Suprapubic skin (tissue), 4 donors: ENCODE results near the gene CERS6. TPM values are rescaled to one million over a fixed set of nuclear protein-coding genes. Genes with fewer than 3 reads are reported as not detected.
"Not testable (repeated sequence)": the region's sequence is repeated elsewhere in the genome, so short reads cannot be mapped to it uniquely, and the experiment has no call there.

Experiments used
- DNase-seq, 2 donors: peaks; one replicate each; pipeline ENCODE4 v3.0.0-alpha.2; 2019; ENCODE audit warnings: low spot score in 2 of 2
- H3K27ac ChIP-seq: fragments of 200-600 bp; sonication (generic); one replicate; pipeline ENCODE4 v1.5.1; 2019
- H3K27me3 ChIP-seq: fragments of 200-600 bp; sonication (generic); one replicate; pipeline ENCODE4 v1.5.1; 2019
- H3K36me3 ChIP-seq: fragments of 200-600 bp; sonication (generic); one replicate; pipeline ENCODE4 v1.5.1; 2019
- H3K4me1 ChIP-seq: fragments of 200-600 bp; sonication (generic); one replicate; pipeline ENCODE4 v1.5.1; 2019
- H3K4me3 ChIP-seq: fragments of 200-600 bp; sonication (generic); one replicate; pipeline ENCODE4 v1.5.1; 2019; ENCODE audit warnings: mild to moderate bottlenecking
- H3K9me3 ChIP-seq: fragments of 200-600 bp; sonication (generic); one replicate; pipeline ENCODE4 v1.5.1; 2019
- EP300 ChIP-seq: sonication (generic); formaldehyde crosslinking; IDR thresholded peaks from one replicate; pipeline ENCODE4 v1.6.1; 2017; ENCODE audit warnings: antibody characterized with exemption
- POLR2A ChIP-seq, 2 donors: fragments of 450-650 bp; IDR thresholded peaks; one replicate each; pipeline ENCODE4 v1.6.1; 2017; ENCODE audit warnings: antibody characterized with exemption in 2 of 2, mild to moderate bottlenecking in 2 of 2, moderate library complexity in 2 of 2
- POLR2AphosphoS5 ChIP-seq, 3 donors: sonication (generic); formaldehyde crosslinking; IDR thresholded peaks; one replicate each; pipeline ENCODE4 v1.6.1; 2017; ENCODE audit warnings: antibody characterized with exemption in 3 of 3
- WGBS: methylation state at CpG from one replicate; pipeline ENCODE4 v1.1.5; 2018; 5-methylcytosine and 5-hydroxymethylcytosine counted together
- total RNA-seq, 4 donors: library from RNA; depleted of rRNA; stranded (reverse); fragments of >200 nt; gene quantifications; one replicate each; pipeline ENCODE4 v1.1.0, GENCODE V29; 2016
- TF ChIP-seq, protein P1 (sequence below), 2 donors: fragments of 200-600 bp in 1 of 2; fragments of 450-650 bp in 1 of 2; sonication (generic) in 1 of 2; IDR thresholded peaks; one replicate each; pipeline ENCODE4 v1.5.1; 2016 to 2019; ENCODE audit warnings: antibody characterized with exemption in 2 of 2, mild to moderate bottlenecking in 1 of 2, moderate library complexity in 1 of 2

Gene CERS6
- total RNA-seq, 4 donors from 2014 or later, result 68.7 to 83.3 (median 77.0) TPM

- whole genome bisulfite sequencing, result 0% methylated on average over 1 of the region's 1 CpG
- TF ChIP-seq EP300 (no peak), POLR2AphosphoS5 (IDR thresholded peaks at IDR 0.05) (no peak), POLR2A (IDR thresholded peaks at IDR 0.05) (no peak)
- TF ChIP-seq, protein P1, sequence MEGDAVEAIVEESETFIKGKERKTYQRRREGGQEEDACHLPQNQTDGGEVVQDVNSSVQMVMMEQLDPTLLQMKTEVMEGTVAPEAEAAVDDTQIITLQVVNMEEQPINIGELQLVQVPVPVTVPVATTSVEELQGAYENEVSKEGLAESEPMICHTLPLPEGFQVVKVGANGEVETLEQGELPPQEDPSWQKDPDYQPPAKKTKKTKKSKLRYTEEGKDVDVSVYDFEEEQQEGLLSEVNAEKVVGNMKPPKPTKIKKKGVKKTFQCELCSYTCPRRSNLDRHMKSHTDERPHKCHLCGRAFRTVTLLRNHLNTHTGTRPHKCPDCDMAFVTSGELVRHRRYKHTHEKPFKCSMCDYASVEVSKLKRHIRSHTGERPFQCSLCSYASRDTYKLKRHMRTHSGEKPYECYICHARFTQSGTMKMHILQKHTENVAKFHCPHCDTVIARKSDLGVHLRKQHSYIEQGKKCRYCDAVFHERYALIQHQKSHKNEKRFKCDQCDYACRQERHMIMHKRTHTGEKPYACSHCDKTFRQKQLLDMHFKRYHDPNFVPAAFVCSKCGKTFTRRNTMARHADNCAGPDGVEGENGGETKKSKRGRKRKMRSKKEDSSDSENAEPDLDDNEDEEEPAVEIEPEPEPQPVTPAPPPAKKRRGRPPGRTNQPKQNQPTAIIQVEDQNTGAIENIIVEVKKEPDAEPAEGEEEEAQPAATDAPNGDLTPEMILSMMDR (IDR thresholded peaks at IDR 0.05), result no peak
- Histone ChIP-seq H3K9me3 (no peaks in the 10 kb centered on the region), H3K36me3 (no peaks in the 10 kb centered on the region), H3K4me1 (peaks cover 9% of the 10 kb centered on the region), H3K27ac (no peak overlapping the region), H3K27me3 (no peaks in the 10 kb centered on the region), H3K4me3 (no peak overlapping the region)
- no peak for DNase-seq
Observed at GRCh38 chr2:168650139-168650538, 194.1 kb downstream of the CERS6 start.

DNA sequence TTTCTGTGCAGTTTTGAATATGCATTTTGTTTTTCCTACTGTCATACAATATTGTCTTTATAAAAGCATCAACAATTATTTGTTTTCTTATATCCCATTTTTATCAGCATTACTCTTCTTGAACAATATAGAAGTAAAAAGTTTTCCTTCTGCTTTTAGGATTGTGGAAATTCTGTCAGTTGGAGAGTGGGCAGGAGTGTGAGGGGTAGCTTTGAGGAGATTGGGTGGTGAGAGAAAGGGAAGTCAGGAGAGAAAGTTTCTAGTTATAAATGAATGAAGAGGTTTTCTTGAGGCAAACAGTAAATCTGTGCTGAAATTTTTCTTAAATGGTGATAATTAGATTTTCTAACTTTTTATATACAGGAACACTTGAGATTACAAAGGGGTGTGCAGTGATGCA lies 194.7 kb downstream of the CERS6 start:
- no peak overlapping the region for H3K4me3 ChIP-seq
- peaks cover 9% of the 10 kb centered on the region for H3K4me1 ChIP-seq
- DNase-seq, result no peak
- H3K27ac ChIP-seq, result no peak overlapping the region
- no peaks in the 10 kb centered on the region for H3K9me3 ChIP-seq
- no peaks in the 10 kb centered on the region for H3K36me3 ChIP-seq
- no peaks in the 10 kb centered on the region for H3K27me3 ChIP-seq
- TF ChIP-seq EP300, result no peak
- TF ChIP-seq POLR2AphosphoS5 (IDR thresholded peaks at IDR 0.05), result no peak
- TF ChIP-seq, protein P1 (IDR thresholded peaks at IDR 0.05), result no peak
- no peak for TF ChIP-seq POLR2A (IDR thresholded peaks at IDR 0.05)

DNA sequence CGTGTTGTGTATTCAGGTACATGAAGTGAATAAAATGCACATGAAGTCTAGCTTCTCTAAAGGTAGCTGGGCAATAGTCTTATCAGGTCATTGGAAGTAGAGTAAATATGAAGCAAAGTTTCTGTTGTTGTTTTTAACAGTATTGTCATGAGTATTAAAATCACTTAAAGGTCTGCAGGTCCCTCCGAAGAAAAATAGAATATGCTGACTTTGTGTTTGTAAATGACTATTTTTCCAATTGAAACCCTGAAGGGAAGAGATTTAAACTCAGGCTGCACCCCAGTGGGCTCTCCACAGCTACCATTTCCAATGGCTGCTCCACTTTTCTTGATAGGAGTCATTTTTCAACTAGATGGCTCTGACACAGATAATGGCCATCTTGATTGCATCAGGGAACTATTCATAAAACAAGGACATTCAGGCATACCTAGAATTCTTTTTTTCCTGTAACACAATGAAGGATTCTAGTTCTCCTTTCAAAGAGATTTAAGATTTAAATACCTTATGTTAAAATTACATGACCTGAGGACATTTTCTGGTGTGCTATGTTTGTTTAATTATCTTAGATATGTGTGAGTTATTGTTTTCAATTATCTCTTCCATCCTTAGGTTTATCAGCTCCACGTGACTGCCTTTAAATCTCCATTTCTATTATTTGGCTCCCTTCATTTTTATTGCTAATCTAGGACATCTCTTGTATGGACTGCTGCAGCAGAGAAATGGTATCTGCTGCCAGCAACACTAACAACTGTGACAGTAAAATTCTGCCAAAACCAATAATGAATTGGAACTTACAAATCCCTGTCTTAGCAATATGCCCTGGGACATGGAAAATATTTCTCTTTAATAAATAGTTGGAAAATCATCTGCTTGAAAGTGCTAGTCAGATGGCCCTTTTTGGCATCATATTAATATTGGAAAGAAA lies 197.2 kb downstream of the CERS6 start:
- no peaks in the 10 kb centered on the region for H3K9me3 ChIP-seq
- DNase-seq, result no peak
- H3K4me1 ChIP-seq, result peaks cover 9% of the 10 kb centered on the region
- no peaks in the 10 kb centered on the region for H3K27me3 ChIP-seq
- no peaks in the 10 kb centered on the region for H3K36me3 ChIP-seq
- no peak overlapping the region for H3K27ac ChIP-seq
- no peak overlapping the region for H3K4me3 ChIP-seq
- TF ChIP-seq, protein P1 (IDR thresholded peaks at IDR 0.05), result no peak
- TF ChIP-seq POLR2A (IDR thresholded peaks at IDR 0.05) (no peak), EP300 (no peak), POLR2AphosphoS5 (IDR thresholded peaks at IDR 0.05) (no peak)
- 70% methylated on average over 3 of the region's 3 CpGs for WGBS

GRCh38 chr2:168654705-168655104 lies 198.6 kb downstream of the CERS6 start:
- Histone ChIP-seq H3K9me3 (no peaks in the 10 kb centered on the region), H3K27me3 (no peaks in the 10 kb centered on the region), H3K27ac (no peak overlapping the region), H3K4me1 (peaks cover 5% of the 10 kb centered on the region), H3K36me3 (no peaks in the 10 kb centered on the region), H3K4me3 (no peak overlapping the region)
- WGBS, result 88% methylated on average over 1 of the region's 1 CpG
- DNase-seq, result no peak
- no peak for TF ChIP-seq POLR2A (IDR thresholded peaks at IDR 0.05)
- TF ChIP-seq, protein P1 (IDR thresholded peaks at IDR 0.05), result no peak

DNA sequence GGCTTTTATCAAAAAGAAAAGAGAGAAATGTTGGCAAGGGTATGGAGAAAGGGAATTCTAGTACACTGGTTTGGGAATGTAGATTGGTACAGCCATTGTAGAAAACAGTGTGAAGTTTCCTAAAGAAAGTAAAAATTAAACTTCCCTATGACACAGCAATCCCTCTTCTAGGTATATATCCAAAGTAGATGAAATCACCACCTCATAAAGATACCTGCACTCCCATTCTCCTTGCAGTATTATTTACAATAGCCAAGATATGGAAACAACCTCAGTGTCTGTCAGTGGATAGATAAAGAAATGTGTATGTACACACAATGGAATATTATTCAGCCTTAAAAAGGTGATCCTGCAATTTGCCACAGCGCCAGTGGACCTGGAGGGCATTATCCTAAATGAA lies 199.1 kb downstream of the CERS6 start:
- Histone ChIP-seq H3K4me1 (peaks cover 5% of the 10 kb centered on the region), H3K9me3 (no peaks in the 10 kb centered on the region), H3K36me3 (no peaks in the 10 kb centered on the region), H3K27ac (no peak overlapping the region), H3K27me3 (no peaks in the 10 kb centered on the region), H3K4me3 (no peak overlapping the region)
- DNase-seq, result no peak
- TF ChIP-seq POLR2AphosphoS5 (IDR thresholded peaks at IDR 0.05) (no peak), EP300 (no peak), POLR2A (IDR thresholded peaks at IDR 0.05) (no peak)
- TF ChIP-seq, protein P1 (IDR thresholded peaks at IDR 0.05), result no peak
- 97% methylated on average over 1 of the region's 1 CpG for WGBS

DNA sequence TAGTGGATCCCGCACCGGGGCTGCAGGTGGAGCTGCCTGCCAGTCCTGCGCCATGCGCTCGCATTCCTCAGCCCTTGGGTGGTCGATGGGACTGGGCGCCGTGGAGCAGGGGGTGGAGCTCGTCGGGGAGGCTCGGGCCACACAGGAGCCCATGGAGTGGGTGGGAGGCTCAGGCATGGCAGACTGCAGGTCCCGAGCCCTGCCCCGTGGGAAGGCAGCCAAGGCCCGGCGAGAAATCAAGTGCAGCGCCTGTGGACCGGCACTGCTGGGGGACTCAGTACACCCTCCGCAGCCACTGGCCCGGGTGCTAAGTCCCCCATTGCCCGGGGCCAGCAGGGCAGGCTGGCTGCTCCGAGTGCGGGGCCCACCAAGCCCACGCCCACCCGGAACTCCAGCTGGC lies 201.3 kb downstream of the CERS6 start:
- H3K27me3 ChIP-seq, H3K27ac ChIP-seq, H3K36me3 ChIP-seq, DNase-seq, H3K4me1 ChIP-seq, H3K9me3 ChIP-seq, H3K4me3 ChIP-seq: not testable (repeated sequence)
- 100% methylated on average over 6 of the region's 24 CpGs for whole genome bisulfite sequencing
